ENCODE results near the gene STPG3. TPM values are rescaled to one million over a fixed set of nuclear protein-coding genes. Genes with fewer than 3 reads are reported as not detected.

The STPG3 gene
- total and polyA plus RNA-seq, 2 of the 13 experiments (the other 11 are each of a cell fraction or from before 2014, with no cell fraction given) = not detected

DNA sequence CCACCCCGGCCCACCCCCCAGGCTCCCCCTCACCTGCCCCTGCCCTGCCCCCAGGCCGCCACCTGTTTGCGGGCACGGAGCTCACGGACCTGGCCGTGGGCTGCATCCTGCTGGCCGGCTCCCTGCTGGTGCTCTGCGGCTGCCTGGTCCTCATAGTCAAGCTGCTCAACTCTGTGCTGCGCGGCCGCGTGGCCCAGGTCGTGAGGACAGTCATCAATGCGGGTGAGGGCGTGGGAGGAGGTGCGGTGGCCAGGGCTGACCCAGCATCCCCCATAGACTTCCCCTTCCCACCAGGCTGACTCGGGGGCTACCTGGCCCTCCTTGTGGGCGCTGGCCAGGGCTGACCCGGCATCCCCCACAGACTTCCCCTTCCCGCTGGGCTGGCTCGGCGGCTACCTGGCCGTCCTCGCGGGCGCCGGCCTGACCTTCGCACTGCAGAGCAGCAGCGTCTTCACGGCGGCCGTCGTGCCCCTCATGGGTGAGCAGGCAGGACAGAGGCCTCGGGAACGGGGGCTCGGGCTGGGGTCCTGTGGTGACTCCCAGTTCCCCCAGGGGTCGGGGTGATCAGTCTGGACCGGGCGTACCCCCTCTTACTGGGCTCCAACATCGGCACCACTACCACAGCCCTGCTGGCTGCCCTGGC lies 16.9 kb upstream of the STPG3 start (continued):
- TF ChIP-seq, protein P1, sequence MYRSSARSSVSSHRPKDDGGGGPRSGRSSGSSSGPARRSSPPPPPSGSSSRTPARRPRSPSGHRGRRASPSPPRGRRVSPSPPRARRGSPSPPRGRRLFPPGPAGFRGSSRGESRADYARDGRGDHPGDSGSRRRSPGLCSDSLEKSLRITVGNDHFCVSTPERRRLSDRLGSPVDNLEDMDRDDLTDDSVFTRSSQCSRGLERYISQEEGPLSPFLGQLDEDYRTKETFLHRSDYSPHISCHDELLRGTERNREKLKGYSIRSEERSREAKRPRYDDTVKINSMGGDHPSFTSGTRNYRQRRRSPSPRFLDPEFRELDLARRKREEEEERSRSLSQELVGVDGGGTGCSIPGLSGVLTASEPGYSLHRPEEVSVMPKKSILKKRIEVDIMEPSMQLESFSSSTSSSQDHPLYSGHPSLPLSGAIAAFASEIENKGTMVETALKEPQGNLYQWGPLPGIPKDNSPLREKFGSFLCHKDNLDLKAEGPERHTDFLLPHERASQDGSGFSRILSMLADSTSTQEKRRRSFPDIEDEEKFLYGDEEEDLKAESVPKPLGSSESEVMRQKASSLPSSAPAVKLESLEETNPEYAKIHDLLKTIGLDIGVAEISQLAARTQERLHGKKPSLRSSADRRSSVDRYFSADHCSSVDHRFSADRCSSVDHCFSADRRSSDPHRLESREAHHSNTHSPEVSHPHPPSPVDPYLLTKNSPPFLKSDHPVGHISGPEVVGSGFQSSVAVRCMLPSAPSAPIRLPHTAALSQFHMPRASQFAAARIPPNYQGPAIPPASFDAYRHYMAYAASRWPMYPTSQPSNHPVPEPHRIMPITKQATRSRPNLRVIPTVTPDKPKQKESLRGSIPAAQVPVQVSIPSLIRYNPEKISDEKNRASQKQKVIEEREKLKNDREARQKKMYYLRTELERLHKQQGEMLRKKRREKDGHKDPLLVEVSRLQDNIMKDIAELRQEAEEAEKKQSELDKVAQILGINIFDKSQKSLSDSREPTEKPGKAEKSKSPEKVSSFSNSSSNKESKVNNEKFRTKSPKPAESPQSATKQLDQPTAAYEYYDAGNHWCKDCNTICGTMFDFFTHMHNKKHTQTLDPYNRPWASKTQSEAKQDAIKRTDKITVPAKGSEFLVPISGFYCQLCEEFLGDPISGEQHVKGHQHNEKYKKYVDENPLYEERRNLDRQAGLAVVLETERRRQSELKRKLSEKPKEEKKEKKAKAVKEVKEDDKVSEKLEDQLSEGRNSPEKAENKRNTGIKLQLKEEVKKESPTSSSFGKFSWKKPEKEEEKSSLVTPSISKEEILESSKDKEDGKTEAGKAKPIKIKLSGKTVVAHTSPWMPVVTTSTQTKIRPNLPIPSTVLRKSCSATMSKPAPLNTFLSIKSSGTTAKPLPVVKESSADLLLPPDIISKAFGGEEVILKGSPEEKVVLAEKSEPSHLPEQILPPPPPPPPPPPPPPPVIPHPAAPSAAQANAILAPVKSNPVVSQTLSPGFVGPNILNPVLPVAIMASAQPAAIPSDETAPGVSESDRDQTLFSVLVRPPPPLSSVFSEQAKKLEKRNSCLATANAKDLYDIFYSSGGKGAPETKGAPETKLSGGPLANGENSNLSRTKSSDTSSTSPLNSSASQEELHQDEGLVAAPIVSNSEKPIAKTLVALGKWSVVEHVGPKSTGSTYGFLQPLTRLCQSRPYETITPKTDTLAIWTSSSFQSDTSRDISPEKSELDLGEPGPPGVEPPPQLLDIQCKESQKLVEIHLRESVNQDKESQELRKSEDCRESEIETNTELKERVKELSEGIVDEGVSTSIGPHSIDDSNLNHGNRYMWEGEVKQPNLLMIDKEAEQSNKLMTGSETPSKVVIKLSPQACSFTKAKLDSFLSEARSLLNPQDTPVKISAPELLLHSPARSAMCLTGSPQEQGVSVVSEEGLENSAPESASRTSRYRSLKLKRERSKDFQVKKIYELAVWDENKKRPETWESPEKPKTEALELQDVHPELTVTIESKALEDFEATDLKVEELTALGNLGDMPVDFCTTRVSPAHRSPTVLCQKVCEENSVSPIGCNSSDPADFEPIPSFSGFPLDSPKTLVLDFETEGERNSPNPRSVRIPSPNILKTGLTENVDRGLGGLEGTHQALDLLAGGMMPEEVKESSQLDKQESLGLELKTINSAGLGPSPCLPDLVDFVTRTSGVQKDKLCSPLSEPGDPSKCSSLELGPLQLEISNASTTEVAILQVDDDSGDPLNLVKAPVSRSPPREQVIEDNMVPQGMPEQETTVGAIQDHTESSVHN (CRISPR knock-in tag; IDR thresholded peaks at IDR 0.05) = no peak
- no peak for TF ChIP-seq ZNF326 (CRISPR knock-in tag; IDR thresholded peaks at IDR 0.05; ENCODE audit: borderline replicate concordance)
- no peak for TF ChIP-seq KDM6A (CRISPR knock-in tag; IDR thresholded peaks at IDR 0.05; ENCODE audit: low read depth)
- no peak for TF ChIP-seq DPF2 (CRISPR knock-in tag; IDR thresholded peaks at IDR 0.05; ENCODE audit: borderline replicate concordance, low read depth)
- no peak for TF ChIP-seq ZNF296 (CRISPR knock-in tag; conservative IDR thresholded peaks at IDR 0.05)
- 0 out of 2 replicates have a peak, but pooled peaks have one; percentile 51 for TF ChIP-seq HNRNPL (IDR thresholded peaks at IDR 0.05; ENCODE audit: low read depth, low read length)
- TF ChIP-seq, protein P2, sequence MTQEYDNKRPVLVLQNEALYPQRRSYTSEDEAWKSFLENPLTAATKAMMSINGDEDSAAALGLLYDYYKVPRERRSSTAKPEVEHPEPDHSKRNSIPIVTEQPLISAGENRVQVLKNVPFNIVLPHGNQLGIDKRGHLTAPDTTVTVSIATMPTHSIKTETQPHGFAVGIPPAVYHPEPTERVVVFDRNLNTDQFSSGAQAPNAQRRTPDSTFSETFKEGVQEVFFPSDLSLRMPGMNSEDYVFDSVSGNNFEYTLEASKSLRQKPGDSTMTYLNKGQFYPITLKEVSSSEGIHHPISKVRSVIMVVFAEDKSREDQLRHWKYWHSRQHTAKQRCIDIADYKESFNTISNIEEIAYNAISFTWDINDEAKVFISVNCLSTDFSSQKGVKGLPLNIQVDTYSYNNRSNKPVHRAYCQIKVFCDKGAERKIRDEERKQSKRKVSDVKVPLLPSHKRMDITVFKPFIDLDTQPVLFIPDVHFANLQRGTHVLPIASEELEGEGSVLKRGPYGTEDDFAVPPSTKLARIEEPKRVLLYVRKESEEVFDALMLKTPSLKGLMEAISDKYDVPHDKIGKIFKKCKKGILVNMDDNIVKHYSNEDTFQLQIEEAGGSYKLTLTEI (CRISPR knock-in tag; conservative IDR thresholded peaks at IDR 0.05) = no peak
- TF ChIP-seq WIZ (CRISPR knock-in tag; IDR thresholded peaks at IDR 0.05) = no peak
- no peak for TF ChIP-seq ATF7 (IDR thresholded peaks at IDR 0.05)
- no peak for TF ChIP-seq ATF7 (CRISPR knock-in tag; IDR thresholded peaks at IDR 0.05)
- TF ChIP-seq ZFP82 (CRISPR knock-in tag; IDR thresholded peaks at IDR 0.05; ENCODE audit: borderline replicate concordance) = no peak
- no peak for TF ChIP-seq AHR (CRISPR knock-in tag; IDR thresholded peaks at IDR 0.05)
- no peak for TF ChIP-seq SMC3 (IDR thresholded peaks at IDR 0.05; ENCODE audit: low read length)
- 0 out of 2 replicates have a peak, but pooled peaks have one; percentile 26 for TF ChIP-seq ZBTB7A (CRISPR knock-in tag; IDR thresholded peaks at IDR 0.05)
- no peak for TF ChIP-seq ZNF510 (CRISPR knock-in tag; IDR thresholded peaks at IDR 0.05; ENCODE audit: low read depth)
- TF ChIP-seq, protein P3, sequence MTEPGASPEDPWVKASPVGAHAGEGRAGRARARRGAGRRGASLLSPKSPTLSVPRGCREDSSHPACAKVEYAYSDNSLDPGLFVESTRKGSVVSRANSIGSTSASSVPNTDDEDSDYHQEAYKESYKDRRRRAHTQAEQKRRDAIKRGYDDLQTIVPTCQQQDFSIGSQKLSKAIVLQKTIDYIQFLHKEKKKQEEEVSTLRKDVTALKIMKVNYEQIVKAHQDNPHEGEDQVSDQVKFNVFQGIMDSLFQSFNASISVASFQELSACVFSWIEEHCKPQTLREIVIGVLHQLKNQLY (CRISPR knock-in tag; IDR thresholded peaks at IDR 0.05) = no peak
- TF ChIP-seq STAT5B (CRISPR knock-in tag; IDR thresholded peaks at IDR 0.05) = no peak
- no peak; the same call in 1 of the 2 replicates for TF ChIP-seq TBX2 (CRISPR knock-in tag; IDR thresholded peaks at IDR 0.05; ENCODE audit: borderline replicate concordance)
- no peak for TF ChIP-seq ZNF17 (CRISPR knock-in tag; IDR thresholded peaks at IDR 0.05)

Data from HepG2 (cell line).